Psoas muscle (tissue), 8 donors: ENCODE data around the gene NINL. TPM values are rescaled to one million over a fixed set of nuclear protein-coding genes. Genes with fewer than 3 reads are reported as not detected.
"Not testable (repeated sequence)": the region's sequence is repeated elsewhere in the genome, so short reads cannot be mapped to it uniquely, and the experiment has no call there.

Experiments
- ATAC-seq, 4 donors: fragments of 200-7000 bp; cut with Tn5 transposase; one replicate each; pipeline ENCODE4 v1.9.1; 2020; ENCODE audit warnings: moderate library complexity in 3 of 4, mild to moderate bottlenecking in 2 of 4
- DNase-seq, 2 donors: peaks; one replicate each; pipeline ENCODE4 v3.0.0-alpha.2; 2020
- H3K27ac ChIP-seq: fragments of 200-600 bp; one replicate; pipeline ENCODE4 v1.8.0; 2022
- H3K27me3 ChIP-seq, 3 donors: fragments of 200-600 bp in 1 of 3; one replicate each; pipeline versions ENCODE4 v1.6.1 to v1.8.0; 2013 to 2022; ENCODE audit warnings: low read length in 2 of 3, mild to moderate bottlenecking in 2 of 3, moderate library complexity in 1 of 3; ENCODE audit not compliant: insufficient read depth in 3 of 3
- H3K36me3 ChIP-seq, 2 donors: fragments of 200-600 bp in 1 of 2; one replicate each; pipeline versions ENCODE4 v1.6.1 to v1.8.0; 2013 to 2022; ENCODE audit warnings: low read depth in 1 of 2, mild to moderate bottlenecking in 1 of 2, moderate library complexity in 1 of 2; ENCODE audit not compliant: insufficient read depth in 1 of 2
- H3K4me1 ChIP-seq: fragments of 200-600 bp; one replicate; pipeline ENCODE4 v1.8.0; 2022
- H3K4me3 ChIP-seq: fragments of 200-600 bp; one replicate; pipeline ENCODE4 v1.8.0; 2022; ENCODE audit warnings: mild to moderate bottlenecking
- H3K9me3 ChIP-seq: fragments of 200-600 bp; one replicate; pipeline ENCODE4 v1.8.0; 2022
- CTCF ChIP-seq: fragments of 200-600 bp; IDR thresholded peaks from one replicate; pipeline ENCODE4 v1.8.0; 2022; ENCODE audit warnings: antibody characterized with exemption
- WGBS, 3 donors: extraction: QIAGEN DNeasy Blood & Tissue Kit; methylation state at CpG; one replicate each; pipeline versions ENCODE4 v1.1.6 to v1.1.7; 2013; 5-methylcytosine and 5-hydroxymethylcytosine counted together
- intact Hi-C, 2 donors: fragments of 100-400 bp; cut with DNase I; formaldehyde crosslinking; loops; one replicate each; pipeline versions ENCODE4 v1.11.0 to v1.14.2; 2022
- polyA plus RNA-seq, 3 donors: library from polyadenylated mRNA; stranded (reverse); fragments of 200-250 nt; gene quantifications; one replicate each; pipeline ENCODE4 v1.2.3, GENCODE V29; 2013
- total RNA-seq, 4 donors: library from RNA; stranded (reverse); fragmentation: NEBNext Ultra II Directional in 2 of 4; extraction: Animal tissue kit (Norgen Biotek cat#: 25700) in 2 of 4; gene quantifications; one replicate each; pipeline versions ENCODE4 v1.2.1 to v1.2.4, GENCODE V29; 2021 to 2023
- donor health status: healthy with polysubstance abuse.
- donor health status: DM: no; HTN: no; CAD: no; lungs with moderate emphysema.
- donor health status: Bipolar disorder and iron deficiency.
- donor health status: healthy.
- donor health status: DM: yes; HTN: yes; CAD: no.
- donor health status: DM: no; HTN: no; CAD: no.
- donor health status: DM: no; HTN: no; CAD: no.
- donor health status: DM: yes; HTN: yes; CAD: no.

The NINL gene
- total and polyA plus RNA-seq, 7 donors: 0.22 to 1.3 (median 0.42) TPM

GRCh38 chr20:25507385-25508082 is 77.8 kb downstream of the NINL start:
- ATAC-seq (no peak), DNase-seq (no peak)
- Histone ChIP-seq H3K36me3 (no peaks in the 10 kb centered on the region), H3K27me3 (no peaks in the 10 kb centered on the region), H3K27ac (no peak overlapping the region), H3K9me3 (no peaks in the 10 kb centered on the region), H3K4me1 (no peaks in the 10 kb centered on the region), H3K4me3 (no peak overlapping the region)
- WGBS, 3 donors: 80 to 85% (median 82%) methylated on average over 8 of the region's 8 CpGs
- intact Hi-C loops: no loop called here
- TF ChIP-seq CTCF: no peak

- 88 to 93% (median 91%) methylated on average over 15 of the region's 15 CpGs for WGBS, 3 donors
- DNase-seq (no peak), ATAC-seq (no peak)
- no peak overlapping the region for H3K4me3 ChIP-seq
- no peak for TF ChIP-seq CTCF
- H3K27me3 ChIP-seq: no peaks in the 10 kb centered on the region
- no peaks in the 10 kb centered on the region for H3K9me3 ChIP-seq
- intact Hi-C loops: no loop called here
- no peaks in the 10 kb centered on the region for H3K36me3 ChIP-seq
- H3K4me1 ChIP-seq: no peaks in the 10 kb centered on the region
- no peak overlapping the region for H3K27ac ChIP-seq
Measured at GRCh38 chr20:25504366-25505135, 80.8 kb downstream of the NINL start.

GRCh38 chr20:25503936-25504335 is 81.4 kb downstream of the NINL start:
- H3K9me3 ChIP-seq: no peaks in the 10 kb centered on the region
- no peak overlapping the region for H3K27ac ChIP-seq
- H3K4me3 ChIP-seq: no peak overlapping the region
- ATAC-seq (no peak), DNase-seq (no peak)
- TF ChIP-seq CTCF: no peak
- H3K36me3 ChIP-seq: no peaks in the 10 kb centered on the region
- no peaks in the 10 kb centered on the region for H3K27me3 ChIP-seq
- H3K4me1 ChIP-seq: no peaks in the 10 kb centered on the region
- intact Hi-C loops: no loop called here
- 93 to 94% (median 94%) methylated on average over 12 of the region's 12 CpGs for WGBS, 3 donors

GRCh38 chr20:25503051-25503639 is 82.2 kb downstream of the NINL start:
- H3K4me1 ChIP-seq, DNase-seq, ATAC-seq, H3K36me3 ChIP-seq, H3K27me3 ChIP-seq, H3K4me3 ChIP-seq, H3K27ac ChIP-seq, H3K9me3 ChIP-seq, intact Hi-C loops: not testable (repeated sequence)
- 87 to 92% (median 90%) methylated on average over 5 to 6 of the region's 6 CpGs for WGBS, 3 donors

- Histone ChIP-seq H3K4me3 (no peak overlapping the region), H3K36me3 (no peaks in the 10 kb centered on the region), H3K9me3 (no peaks in the 10 kb centered on the region), H3K4me1 (no peaks in the 10 kb centered on the region), H3K27ac (no peak overlapping the region), H3K27me3 (no peaks in the 10 kb centered on the region)
- ATAC-seq: no peak
- DNase-seq: no peak
- intact Hi-C loops: no loop called here
- TF ChIP-seq CTCF: no peak
- 84 to 93% (median 92%) methylated on average over 13 of the region's 13 CpGs for WGBS, 3 donors
Measured at GRCh38 chr20:25500880-25501351, 84.4 kb downstream of the NINL start.
